ENCODE results near the gene ARHGAP8.

The ARHGAP8 gene

GRCh38 chr22:44807915-44808690, 55.7 kb downstream of the ARHGAP8 start:
- no peak for DNase-seq

- no peak for DNase-seq
Observed at GRCh38 chr22:44809456-44809855, 57.1 kb downstream of the ARHGAP8 start.

- no peak for DNase-seq
Observed at GRCh38 chr22:44811141-44811540, 58.8 kb downstream of the ARHGAP8 start.

- no peak for DNase-seq
Observed at GRCh38 chr22:44813416-44813815, 61.0 kb downstream of the ARHGAP8 start.

GRCh38 chr22:44814266-44815098, 62.1 kb downstream of the ARHGAP8 start:
- no peak for DNase-seq

- DNase-seq: no peak
Observed at GRCh38 chr22:44815099-44816070, 63.0 kb downstream of the ARHGAP8 start.

- no peak for DNase-seq
Observed at GRCh38 chr22:44816141-44816540, 63.8 kb downstream of the ARHGAP8 start.

- no peak for DNase-seq
Observed at GRCh38 chr22:44818727-44819126, 66.4 kb downstream of the ARHGAP8 start.

GRCh38 chr22:44819966-44820631, 67.7 kb downstream of the ARHGAP8 start:
- no peak for DNase-seq

- no peak for DNase-seq
Observed at GRCh38 chr22:44821741-44822475, 69.5 kb downstream of the ARHGAP8 start.

GRCh38 chr22:44822534-44822933, 70.2 kb downstream of the ARHGAP8 start:
- no peak for DNase-seq

GRCh38 chr22:44823396-44823795, 71.0 kb downstream of the ARHGAP8 start:
- DNase-seq: no peak

GRCh38 chr22:44823806-44824205, 71.4 kb downstream of the ARHGAP8 start:
- no peak for DNase-seq

- no peak for DNase-seq
Observed at GRCh38 chr22:44824271-44824670, 71.9 kb downstream of the ARHGAP8 start.

- no peak for DNase-seq
Observed at GRCh38 chr22:44825310-44826150, 73.2 kb downstream of the ARHGAP8 start.

- DNase-seq: no peak
Observed at GRCh38 chr22:44827666-44828190, 75.4 kb downstream of the ARHGAP8 start.

- no peak for DNase-seq
Observed at GRCh38 chr22:44828193-44828592, 75.8 kb downstream of the ARHGAP8 start.

- DNase-seq: no peak
Observed at GRCh38 chr22:44831885-44832284, 79.5 kb downstream of the ARHGAP8 start.

GRCh38 chr22:44834065-44834464, 81.7 kb downstream of the ARHGAP8 start:
- DNase-seq: no peak

GRCh38 chr22:44837481-44837880, 85.1 kb downstream of the ARHGAP8 start:
- no peak for DNase-seq

Measured in CD4-positive, alpha-beta T cell treated with Interleukin-17A for 1 hour (primary cell).